Stimulated activated effector memory CD8-positive, alpha-beta T cell treated with anti-CD3 and anti-CD28 coated beads, Interleukin-12 subunit alpha, Interleukin-12 subunit beta, amount 100 ng/mL, for 72 hours (primary cell): Measurements from ENCODE around the gene CAV1.

Experiments used
- ATAC-seq: fragments of 150-1000 bp; cut with Tn5 transposase; 2 replicates; pipeline ENCODE4 v1.10.0; 2021
- DNase-seq, 2 donors: peaks; one replicate each; pipeline ENCODE4 v3.0.0; 2021 to 2022; ENCODE audit warnings: low spot score in 2 of 2
- H3K27ac Mint-ChIP-seq: one replicate; pipeline ENCODE4 v1.8.0; 2022; ENCODE audit warnings: mild to moderate bottlenecking, mixed read lengths
- H3K36me3 Mint-ChIP-seq: one replicate; pipeline ENCODE4 v1.8.0; 2022; ENCODE audit warnings: mild to moderate bottlenecking, mixed read lengths
- H3K4me1 Mint-ChIP-seq: one replicate; pipeline ENCODE4 v1.8.0; 2022; ENCODE audit warnings: mixed read lengths
- H3K4me3 Mint-ChIP-seq: one replicate; pipeline ENCODE4 v1.8.0; 2022; ENCODE audit warnings: mild to moderate bottlenecking, mixed read lengths
- H3K9me3 Mint-ChIP-seq: one replicate; pipeline ENCODE4 v1.8.0; 2022; ENCODE audit warnings: mixed read lengths

Gene CAV1

GRCh38 chr7:116517626-116518025, 7.2 kb upstream of the CAV1 start:
- no peak for DNase-seq
- no peak for ATAC-seq
- peaks cover 5% of the 10 kb centered on the region for H3K4me1 Mint-ChIP-seq
- no peaks in the 10 kb centered on the region for H3K36me3 Mint-ChIP-seq
- H3K27ac Mint-ChIP-seq: no peak overlapping the region
- H3K4me3 Mint-ChIP-seq: no peak overlapping the region
- H3K9me3 Mint-ChIP-seq: no peaks in the 10 kb centered on the region

- Mint-ChIP-seq H3K36me3 (no peaks in the 10 kb centered on the region), H3K4me1 (no peaks in the 10 kb centered on the region), H3K9me3 (no peaks in the 10 kb centered on the region), H3K4me3 (no peak overlapping the region), H3K27ac (no peak overlapping the region)
- DNase-seq (no peak), ATAC-seq (no peak)
These were observed 5.9 kb upstream of the CAV1 start for GRCh38 chr7:116518961-116519360.

- DNase-seq (no peak), ATAC-seq (no peak)
- H3K9me3 Mint-ChIP-seq: no peaks in the 10 kb centered on the region
- no peak overlapping the region for H3K27ac Mint-ChIP-seq
- peaks cover 15% of the 10 kb centered on the region for H3K4me1 Mint-ChIP-seq
- no peaks in the 10 kb centered on the region for H3K36me3 Mint-ChIP-seq
- H3K4me3 Mint-ChIP-seq: no peak overlapping the region
These were observed 3.7 kb upstream of the CAV1 start for GRCh38 chr7:116521046-116521664.

GRCh38 chr7:116522247-116522646, 2.6 kb upstream of the CAV1 start:
- Mint-ChIP-seq H3K9me3 (no peaks in the 10 kb centered on the region), H3K27ac (no peak overlapping the region), H3K4me1 (peaks cover 22% of the 10 kb centered on the region), H3K4me3 (no peak overlapping the region), H3K36me3 (no peaks in the 10 kb centered on the region)
- ATAC-seq (no peak), DNase-seq (no peak)

- Mint-ChIP-seq H3K36me3 (no peaks in the 10 kb centered on the region), H3K9me3 (no peaks in the 10 kb centered on the region), H3K4me1 (peaks cover 27% of the 10 kb centered on the region), H3K27ac (no peak overlapping the region), H3K4me3 (peak overlapping the region; percentile 90)
- no peak for ATAC-seq
- no peak for DNase-seq
These were observed 621 bp upstream of the CAV1 start for GRCh38 chr7:116524221-116524608.

GRCh38 chr7:116525298-116525912, 569 bp downstream of the CAV1 start:
- Mint-ChIP-seq H3K4me3 (peak overlapping the region; percentile 90), H3K27ac (peak overlapping the region; percentile 78), H3K4me1 (peaks cover 27% of the 10 kb centered on the region), H3K36me3 (no peaks in the 10 kb centered on the region), H3K9me3 (no peaks in the 10 kb centered on the region)
- DNase-seq: peak; percentile 31 to 67
- ATAC-seq: peak; percentile 71

GRCh38 chr7:116525913-116526861, 1.4 kb downstream of the CAV1 start:
- no peaks in the 10 kb centered on the region for H3K36me3 Mint-ChIP-seq
- peak overlapping the region; percentile 90 for H3K4me3 Mint-ChIP-seq
- H3K27ac Mint-ChIP-seq: peak overlapping the region; percentile 78
- DNase-seq (peak; percentile 66 to 79), ATAC-seq (peak; percentile 94)
- H3K9me3 Mint-ChIP-seq: no peaks in the 10 kb centered on the region
- H3K4me1 Mint-ChIP-seq: peaks cover 27% of the 10 kb centered on the region

GRCh38 chr7:116526897-116527296, 2.1 kb downstream of the CAV1 start:
- ATAC-seq: no peak
- Mint-ChIP-seq H3K27ac (no peak overlapping the region), H3K4me3 (peak overlapping the region; percentile 90), H3K36me3 (no peaks in the 10 kb centered on the region), H3K4me1 (peaks cover 27% of the 10 kb centered on the region), H3K9me3 (no peaks in the 10 kb centered on the region)
- no peak for DNase-seq

- ATAC-seq (no peak), DNase-seq (no peak)
- no peak overlapping the region for H3K27ac Mint-ChIP-seq
- no peak overlapping the region for H3K4me3 Mint-ChIP-seq
- peaks cover 27% of the 10 kb centered on the region for H3K4me1 Mint-ChIP-seq
- no peaks in the 10 kb centered on the region for H3K9me3 Mint-ChIP-seq
- H3K36me3 Mint-ChIP-seq: no peaks in the 10 kb centered on the region
These were observed 2.7 kb downstream of the CAV1 start for GRCh38 chr7:116527521-116527920.

GRCh38 chr7:116528008-116528789, 3.4 kb downstream of the CAV1 start:
- peaks cover 27% of the 10 kb centered on the region for H3K4me1 Mint-ChIP-seq
- no peak overlapping the region for H3K4me3 Mint-ChIP-seq
- no peaks in the 10 kb centered on the region for H3K9me3 Mint-ChIP-seq
- H3K36me3 Mint-ChIP-seq: no peaks in the 10 kb centered on the region
- ATAC-seq: no peak
- DNase-seq: no peak
- H3K27ac Mint-ChIP-seq: no peak overlapping the region

GRCh38 chr7:116529250-116529649, 4.4 kb downstream of the CAV1 start:
- H3K4me3 Mint-ChIP-seq: no peak overlapping the region
- H3K27ac Mint-ChIP-seq: no peak overlapping the region
- H3K4me1 Mint-ChIP-seq: peaks cover 27% of the 10 kb centered on the region
- no peaks in the 10 kb centered on the region for H3K36me3 Mint-ChIP-seq
- DNase-seq: no peak
- no peaks in the 10 kb centered on the region for H3K9me3 Mint-ChIP-seq
- ATAC-seq: no peak

GRCh38 chr7:116530107-116530820, 5.4 kb downstream of the CAV1 start:
- no peaks in the 10 kb centered on the region for H3K36me3 Mint-ChIP-seq

GRCh38 chr7:116532102-116532688, 7.4 kb downstream of the CAV1 start:
- no peaks in the 10 kb centered on the region for H3K9me3 Mint-ChIP-seq
- H3K36me3 Mint-ChIP-seq: no peaks in the 10 kb centered on the region
- no peak overlapping the region for H3K27ac Mint-ChIP-seq
- peaks cover 5% of the 10 kb centered on the region for H3K4me1 Mint-ChIP-seq
- H3K4me3 Mint-ChIP-seq: no peak overlapping the region
- DNase-seq (no peak), ATAC-seq (no peak)

More at GRCh38 chr7:116530107-116530820, 5.4 kb downstream of the CAV1 start:
- ATAC-seq (no peak), DNase-seq (no peak)
- H3K4me3 Mint-ChIP-seq: no peak overlapping the region
- H3K9me3 Mint-ChIP-seq: no peaks in the 10 kb centered on the region
- no peak overlapping the region for H3K27ac Mint-ChIP-seq
- H3K4me1 Mint-ChIP-seq: peaks cover 18% of the 10 kb centered on the region

GRCh38 chr7:116534790-116535189, 10.0 kb downstream of the CAV1 start:
- Mint-ChIP-seq H3K4me1 (no peaks in the 10 kb centered on the region), H3K27ac (no peak overlapping the region), H3K4me3 (no peak overlapping the region), H3K9me3 (no peaks in the 10 kb centered on the region), H3K36me3 (no peaks in the 10 kb centered on the region)
- DNase-seq (no peak), ATAC-seq (no peak)
